Astrocyte (in vitro differentiated cells and primary cell): ENCODE measurements around the gene NDUFS1.

ENCODE experiments used
- CTCF ChIP-seq: IDR thresholded peaks from 2 replicates; pipeline ENCODE4 v1.5.1; 2011; ENCODE audit warnings: low read depth, mild to moderate bottlenecking, inconsistent platforms, low read length, moderate library complexity; ENCODE audit not compliant: insufficient read depth
- EZH2 ChIP-seq: IDR thresholded peaks from 2 replicates; pipeline ENCODE4 v1.6.1; 2012; ENCODE audit warnings: mild to moderate bottlenecking, low read length, inconsistent platforms; ENCODE audit not compliant: insufficient read depth

GRCh38 chr2:206192157-206192556, 32.9 kb upstream of the NDUFS1 start:
- TF ChIP-seq CTCF = no peak
- TF ChIP-seq EZH2 = no peak
